Activated CD4-positive, alpha-beta T cell treated with anti-CD3 and anti-CD28 coated beads, Interleukin-2, amount 50 U/mL, for 1 hour (primary cell): Measurements from ENCODE around the gene FLT3.
"Not testable (repeated sequence)": the region's sequence is repeated elsewhere in the genome, so short reads cannot be mapped to it uniquely, and the experiment has no call there.

ENCODE experiments used
- DNase-seq: peaks from one replicate; pipeline ENCODE4 v3.0.0-alpha.2; 2020

FLT3 gene

GRCh38 chr13:28099396-28100149 lies 803 bp downstream of the FLT3 start:
- DNase-seq = no peak

GRCh38 chr13:28097503-28097902 lies 2.9 kb downstream of the FLT3 start:
- DNase-seq = no peak

- DNase-seq = no peak
Observed at GRCh38 chr13:28094306-28094705, 6.1 kb downstream of the FLT3 start.

GRCh38 chr13:28093881-28094280 lies 6.5 kb downstream of the FLT3 start:
- DNase-seq = no peak

GRCh38 chr13:28092431-28092830 lies 7.9 kb downstream of the FLT3 start:
- no peak for DNase-seq

- DNase-seq = no peak
Observed at GRCh38 chr13:28089065-28089464, 11.3 kb downstream of the FLT3 start.

- DNase-seq = not testable (repeated sequence)
Observed at GRCh38 chr13:28077820-28078219, 22.6 kb downstream of the FLT3 start.

- DNase-seq = no peak
Observed at GRCh38 chr13:28077231-28077630, 23.1 kb downstream of the FLT3 start.

GRCh38 chr13:28071424-28071823 lies 29.0 kb downstream of the FLT3 start:
- DNase-seq = no peak

- DNase-seq = no peak
Observed at GRCh38 chr13:28067491-28067890, 32.9 kb downstream of the FLT3 start.

- DNase-seq = peak; percentile 40
Observed at GRCh38 chr13:28058866-28059613, 41.3 kb downstream of the FLT3 start.

GRCh38 chr13:28056970-28057712 lies 43.2 kb downstream of the FLT3 start:
- no peak for DNase-seq

- no peak for DNase-seq
Observed at GRCh38 chr13:28056426-28056825, 44.0 kb downstream of the FLT3 start.

GRCh38 chr13:28055357-28055756 lies 45.0 kb downstream of the FLT3 start:
- DNase-seq = no peak

- DNase-seq = no peak
Observed at GRCh38 chr13:28052945-28053344, 47.4 kb downstream of the FLT3 start.

GRCh38 chr13:28049880-28050875 lies 50.2 kb downstream of the FLT3 start:
- DNase-seq = no peak

- DNase-seq = no peak
Observed at GRCh38 chr13:28049215-28049614, 51.2 kb downstream of the FLT3 start.

GRCh38 chr13:28048768-28049167 lies 51.6 kb downstream of the FLT3 start:
- no peak for DNase-seq

GRCh38 chr13:28047757-28048388 lies 52.5 kb downstream of the FLT3 start:
- no peak for DNase-seq

GRCh38 chr13:28046981-28047380 lies 53.4 kb downstream of the FLT3 start:
- DNase-seq = no peak

GRCh38 chr13:28045861-28046260 lies 54.5 kb downstream of the FLT3 start:
- DNase-seq = no peak

GRCh38 chr13:28044608-28045007 lies 55.8 kb downstream of the FLT3 start:
- no peak for DNase-seq
